HepG2 (cell line): ENCODE measurements around the gene ASTN2. TPM values are rescaled to one million over a fixed set of nuclear protein-coding genes. Genes with fewer than 3 reads are reported as not detected.

Experiments
- CBFB ChIP-seq: sonication (generic); formaldehyde crosslinking; IDR thresholded peaks from 2 replicates; pipeline ENCODE4 v1.4.0; 2020; ENCODE audit warnings: missing genetic modification reagents
- CCDC6 ChIP-seq: sonication (generic); formaldehyde crosslinking; IDR thresholded peaks from 2 replicates; pipeline ENCODE4 v1.8.1; 2022; ENCODE audit warnings: mild to moderate bottlenecking, missing genetic modification reagents, moderate library complexity
- CHCHD3 ChIP-seq: sonication (generic); formaldehyde crosslinking; IDR thresholded peaks from 2 replicates; pipeline ENCODE4 v1.8.0; 2022; ENCODE audit warnings: mild to moderate bottlenecking, missing genetic modification reagents, moderate library complexity
- ELF3 ChIP-seq: IDR thresholded peaks from 2 replicates; pipeline ENCODE4 v1.6.1; 2016; ENCODE audit warnings: missing genetic modification reagents, missing compliant biosample characterization
- ETV5 ChIP-seq: IDR thresholded peaks from 2 replicates; pipeline ENCODE4 v1.6.1; 2018; ENCODE audit warnings: missing biosample characterization, missing genetic modification reagents, inconsistent platforms, borderline replicate concordance
- FOXA1 ChIP-seq, 2 experiments: fragments of 450-650 bp in 1 of 2; sonication (generic) in 1 of 2; formaldehyde crosslinking in 1 of 2; IDR thresholded peaks; 2 replicates each; pipeline versions ENCODE4 v1.4.0 to v1.6.1; 2016 to 2020; ENCODE audit warnings: missing genetic modification reagents in 1 of 2
- GABPB1 ChIP-seq: IDR thresholded peaks from 2 replicates; pipeline ENCODE4 v1.6.1; 2016; ENCODE audit warnings: mild to moderate bottlenecking, missing genetic modification reagents, moderate library complexity, missing compliant biosample characterization
- HDAC1 ChIP-seq: sonication (generic); formaldehyde crosslinking; IDR thresholded peaks from 2 replicates; pipeline ENCODE4 v1.5.1; 2020; ENCODE audit warnings: mild to moderate bottlenecking, missing genetic modification reagents
- KLF15 ChIP-seq: sonication (generic); formaldehyde crosslinking; IDR thresholded peaks from 2 replicates; pipeline ENCODE4 v1.8.1; 2023; ENCODE audit warnings: borderline replicate concordance, mild to moderate bottlenecking, inconsistent platforms, missing genetic modification reagents, mixed read lengths
- KLF16 ChIP-seq, 2 experiments: sonication (generic) in 1 of 2; formaldehyde crosslinking in 1 of 2; IDR thresholded peaks; 2 replicates each; pipeline versions ENCODE4 v1.6.1 to v1.8.0; 2016 to 2023; ENCODE audit warnings: missing genetic modification reagents in 2 of 2, missing compliant biosample characterization in 1 of 2
- NFYB ChIP-seq: sonication (generic); formaldehyde crosslinking; IDR thresholded peaks from 2 replicates; pipeline ENCODE4 v1.4.0; 2020; ENCODE audit warnings: missing genetic modification reagents
- NR2F6 ChIP-seq, 2 experiments: IDR thresholded peaks; 2 replicates each; pipeline ENCODE4 v1.6.1; 2016; ENCODE audit warnings: antibody characterized with exemption in 1 of 2, mild to moderate bottlenecking in 1 of 2
- SNAPC2 ChIP-seq: sonication (generic); formaldehyde crosslinking; IDR thresholded peaks from 2 replicates; pipeline ENCODE4 v1.8.1; 2022; ENCODE audit warnings: mild to moderate bottlenecking, missing genetic modification reagents
- SP4 ChIP-seq: sonication (generic); formaldehyde crosslinking; IDR thresholded peaks from 2 replicates; pipeline ENCODE4 v1.8.1; 2023; ENCODE audit warnings: mild to moderate bottlenecking, missing genetic modification reagents
- SP5 ChIP-seq: IDR thresholded peaks from 2 replicates; pipeline ENCODE4 v1.6.1; 2016; ENCODE audit warnings: low read depth, borderline replicate concordance
- TBX2 ChIP-seq: sonication (generic); formaldehyde crosslinking; IDR thresholded peaks from 2 replicates; pipeline ENCODE4 v1.5.0; 2020; ENCODE audit warnings: missing genetic modification reagents, mild to moderate bottlenecking, borderline replicate concordance
- TFDP2 ChIP-seq: sonication (generic); formaldehyde crosslinking; IDR thresholded peaks from 2 replicates; pipeline ENCODE4 v1.4.0; 2020; ENCODE audit warnings: missing genetic modification reagents
- ZNF136 ChIP-seq: sonication (generic); formaldehyde crosslinking; IDR thresholded peaks from 2 replicates; pipeline ENCODE4 v1.8.1; 2022; ENCODE audit warnings: low read depth, mild to moderate bottlenecking, moderate library complexity, missing genetic modification reagents
- ZNF138 ChIP-seq: sonication (generic); formaldehyde crosslinking; IDR thresholded peaks from 2 replicates; pipeline ENCODE4 v1.5.0; 2020; ENCODE audit warnings: mild to moderate bottlenecking, low read depth, missing genetic modification reagents
- ZNF274 ChIP-seq: sonication (generic); formaldehyde crosslinking; IDR thresholded peaks from 2 replicates; pipeline ENCODE4 v1.5.1; 2020; ENCODE audit warnings: mild to moderate bottlenecking, missing genetic modification reagents
- ZNF34 ChIP-seq: sonication (generic); formaldehyde crosslinking; IDR thresholded peaks from 2 replicates; pipeline ENCODE4 v1.4.0; 2020; ENCODE audit warnings: mild to moderate bottlenecking, missing genetic modification reagents, borderline replicate concordance
- ZNF44 ChIP-seq: sonication (generic); formaldehyde crosslinking; IDR thresholded peaks from 2 replicates; pipeline ENCODE4 v1.5.1; 2020; ENCODE audit warnings: mild to moderate bottlenecking, missing genetic modification reagents
- ZNF484 ChIP-seq: sonication (generic); formaldehyde crosslinking; IDR thresholded peaks from 2 replicates; pipeline ENCODE4 v1.5.1; 2020; ENCODE audit warnings: mild to moderate bottlenecking, low read depth, missing genetic modification reagents, borderline replicate concordance
- ZNF598 ChIP-seq: sonication (generic); formaldehyde crosslinking; IDR thresholded peaks from 2 replicates; pipeline ENCODE4 v1.5.1; 2020; ENCODE audit warnings: mild to moderate bottlenecking, missing genetic modification reagents, borderline replicate concordance
- ZNF724P ChIP-seq: sonication (generic); formaldehyde crosslinking; IDR thresholded peaks from 2 replicates; pipeline ENCODE4 v1.8.0; 2022; ENCODE audit warnings: missing genetic modification reagents, borderline replicate concordance
- ZNF879 ChIP-seq: sonication (generic); formaldehyde crosslinking; IDR thresholded peaks from 2 replicates; pipeline ENCODE4 v1.8.1; 2023; ENCODE audit warnings: missing genetic modification reagents
- ZSCAN21 ChIP-seq: sonication (generic); formaldehyde crosslinking; IDR thresholded peaks from 2 replicates; pipeline ENCODE4 v1.8.0; 2022; ENCODE audit warnings: mild to moderate bottlenecking, missing genetic modification reagents, moderate library complexity, borderline replicate concordance
- ZZZ3 ChIP-seq: sonication (generic); formaldehyde crosslinking; IDR thresholded peaks from 2 replicates; pipeline ENCODE4 v1.4.0; 2020; ENCODE audit warnings: missing genetic modification reagents, mild to moderate bottlenecking, borderline replicate concordance
- polyA plus RNA-seq, 8 experiments: library from polyadenylated mRNA; depleted of rRNA in 3 of 8; stranded (reverse) in 7 of 8; unstranded in 1 of 8; fragments of >200 nt; fragmentation: Illumina TruSeq in 4 of 8; extraction: Trizol in 4 of 8; gene quantifications; 2 replicates each; pipeline versions ENCODE4 v1.2.1 to v1.2.3, GENCODE V29; 2011 to 2016; ENCODE audit warnings: low read depth in 4 of 8, missing spikeins in 1 of 8, mixed read lengths in 1 of 8; ENCODE audit not compliant: insufficient read depth in 1 of 8
- total RNA-seq, 5 experiments: library from RNA; depleted of rRNA; stranded (reverse); fragments of >200 nt; fragmentation: Illumina TruSeq; extraction: Trizol; gene quantifications; 2 replicates each; pipeline ENCODE4 v1.2.3, GENCODE V29; 2016; ENCODE audit warnings: low read depth in 1 of 5
- TF ChIP-seq, protein P1 (sequence below): IDR thresholded peaks from 2 replicates; pipeline ENCODE4 v1.6.1; 2016; ENCODE audit warnings: low read depth, control low read depth

The ASTN2 gene
- total and polyA plus RNA-seq, 2 of the 13 experiments (the other 11 are each of a cell fraction or from before 2014, with no cell fraction given), result 5.2 to 13.5 TPM

DNA sequence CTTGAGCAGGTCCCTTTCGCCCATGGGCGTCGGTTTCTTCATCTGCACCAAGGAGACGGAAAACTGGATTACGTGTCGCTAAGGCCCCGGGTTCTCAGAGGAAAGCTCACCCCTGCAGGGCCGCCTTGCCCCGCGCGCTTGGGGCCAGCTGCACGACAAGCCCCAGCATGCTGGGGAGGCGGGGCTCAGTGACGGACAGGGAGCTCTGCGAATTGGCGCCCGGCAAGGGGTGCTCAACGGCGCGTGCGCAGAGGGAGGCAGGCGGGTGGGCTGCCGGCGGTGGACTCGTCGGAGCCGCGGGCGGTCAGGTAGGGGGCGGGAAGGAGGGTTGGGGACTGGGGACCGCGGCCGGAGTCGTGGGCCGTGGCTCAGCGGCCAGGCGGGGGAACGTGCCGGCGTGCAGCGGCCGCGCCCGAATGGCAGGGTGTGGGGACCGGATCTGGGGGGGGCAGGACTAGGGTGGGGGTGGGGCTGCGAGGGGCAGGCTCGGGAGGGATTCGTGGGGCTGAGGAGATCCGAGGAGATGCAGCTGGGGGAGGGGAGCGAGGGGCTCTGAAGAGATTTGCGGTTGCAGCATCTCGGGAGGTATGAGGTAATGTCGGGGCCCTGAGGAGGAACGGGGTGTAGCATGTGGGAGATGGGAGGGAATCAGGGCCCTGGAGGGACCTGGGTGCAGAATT is 727.6 kb downstream of the ASTN2 start, which contains the start of gene TRIM32 (continued):
- TF ChIP-seq FOXA1 (IDR thresholded peaks at IDR 0.05), result no peak
- TF ChIP-seq FOXA1 (CRISPR knock-in tag; IDR thresholded peaks at IDR 0.05), result no peak
- TF ChIP-seq CHCHD3 (CRISPR knock-in tag), result no peak
- 0 out of 2 replicates have a peak, but pooled peaks have one; percentile 74 for TF ChIP-seq ZNF274 (CRISPR knock-in tag)
- TF ChIP-seq, protein P1, sequence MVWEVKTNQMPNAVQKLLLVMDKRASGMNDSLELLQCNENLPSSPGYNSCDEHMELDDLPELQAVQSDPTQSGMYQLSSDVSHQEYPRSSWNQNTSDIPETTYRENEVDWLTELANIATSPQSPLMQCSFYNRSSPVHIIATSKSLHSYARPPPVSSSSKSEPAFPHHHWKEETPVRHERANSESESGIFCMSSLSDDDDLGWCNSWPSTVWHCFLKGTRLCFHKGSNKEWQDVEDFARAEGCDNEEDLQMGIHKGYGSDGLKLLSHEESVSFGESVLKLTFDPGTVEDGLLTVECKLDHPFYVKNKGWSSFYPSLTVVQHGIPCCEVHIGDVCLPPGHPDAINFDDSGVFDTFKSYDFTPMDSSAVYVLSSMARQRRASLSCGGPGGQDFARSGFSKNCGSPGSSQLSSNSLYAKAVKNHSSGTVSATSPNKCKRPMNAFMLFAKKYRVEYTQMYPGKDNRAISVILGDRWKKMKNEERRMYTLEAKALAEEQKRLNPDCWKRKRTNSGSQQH, result peak; percentile 55; the same call in 1 of the 2 replicates
- TF ChIP-seq ZNF34 (CRISPR knock-in tag), result no peak
- no peak for TF ChIP-seq ZSCAN21 (CRISPR knock-in tag)
- TF ChIP-seq KLF15, result peak; percentile 76; the same call in 1 of the 2 replicates
- TF ChIP-seq GABPB1 (CRISPR knock-in tag), result peak; percentile 75
- TF ChIP-seq HDAC1 (CRISPR knock-in tag), result peak; percentile 67; the same call in 1 of the 2 replicates
- TF ChIP-seq ZNF598 (CRISPR knock-in tag), result 0 out of 2 replicates have a peak, but pooled peaks have one; percentile 40
- TF ChIP-seq ZNF138, result peak; percentile 40; the same call in 1 of the 2 replicates
- peak; percentile 55 for TF ChIP-seq TBX2
- no peak for TF ChIP-seq ZNF136
- TF ChIP-seq ZNF484 (CRISPR knock-in tag), result 0 out of 2 replicates have a peak, but pooled peaks have one; percentile 49
- no peak for TF ChIP-seq ZNF879 (CRISPR knock-in tag)
- no peak for TF ChIP-seq CBFB
- peak; percentile 10; the same call in 1 of the 2 replicates for TF ChIP-seq ETV5
- peak; percentile 29; the same call in 1 of the 2 replicates for TF ChIP-seq ELF3 (CRISPR knock-in tag)
- no peak for TF ChIP-seq SP5
- peak; percentile 20; the same call in 1 of the 2 replicates for TF ChIP-seq SP4 (CRISPR knock-in tag)
- TF ChIP-seq TFDP2 (CRISPR knock-in tag), result peak; percentile 75
- TF ChIP-seq KLF16 (CRISPR knock-in tag; IDR thresholded peaks at IDR 0.05), result peak in 1 of 2 experiments; percentile 51; a peak in 1 of 4 replicates
- no peak for TF ChIP-seq ZZZ3
- 0 out of 2 replicates have a peak, but pooled peaks have one; percentile 63 for TF ChIP-seq ZNF44 (CRISPR knock-in tag)
- no peak for TF ChIP-seq NR2F6 (IDR thresholded peaks at IDR 0.05)
- TF ChIP-seq NR2F6 (CRISPR knock-in tag; IDR thresholded peaks at IDR 0.05), result 0 out of 2 replicates have a peak, but pooled peaks have one; percentile 12
- no peak for TF ChIP-seq ZNF724P (CRISPR knock-in tag)
- TF ChIP-seq NFYB (CRISPR knock-in tag), result peak; percentile 81
- TF ChIP-seq SNAPC2 (CRISPR knock-in tag), result no peak
- 0 out of 2 replicates have a peak, but pooled peaks have one; percentile 34 for TF ChIP-seq CCDC6
